Astrocyte (in vitro differentiated cells and primary cell): ENCODE data around the gene UST.

Experiments used
- CTCF ChIP-seq: IDR thresholded peaks from 2 replicates; pipeline ENCODE4 v1.5.1; 2011; ENCODE audit warnings: low read depth, mild to moderate bottlenecking, inconsistent platforms, low read length, moderate library complexity; ENCODE audit not compliant: insufficient read depth
- EZH2 ChIP-seq: IDR thresholded peaks from 2 replicates; pipeline ENCODE4 v1.6.1; 2012; ENCODE audit warnings: mild to moderate bottlenecking, low read length, inconsistent platforms; ENCODE audit not compliant: insufficient read depth

- TF ChIP-seq CTCF (no peak), EZH2 (no peak)
Measured at GRCh38 chr6:148713033-148713738, 33.6 kb upstream of the UST start.
